ENCODE measurements around the gene FBXL14. TPM values are rescaled to one million over a fixed set of nuclear protein-coding genes. Genes with fewer than 3 reads are reported as not detected.
A peak's percentile ranks its signal among the peaks of the same experiment; 100 is the strongest.

Gene FBXL14
- total and polyA plus RNA-seq, 10 donors = 1.9 to 21.4 (median 18.7) TPM

DNA sequence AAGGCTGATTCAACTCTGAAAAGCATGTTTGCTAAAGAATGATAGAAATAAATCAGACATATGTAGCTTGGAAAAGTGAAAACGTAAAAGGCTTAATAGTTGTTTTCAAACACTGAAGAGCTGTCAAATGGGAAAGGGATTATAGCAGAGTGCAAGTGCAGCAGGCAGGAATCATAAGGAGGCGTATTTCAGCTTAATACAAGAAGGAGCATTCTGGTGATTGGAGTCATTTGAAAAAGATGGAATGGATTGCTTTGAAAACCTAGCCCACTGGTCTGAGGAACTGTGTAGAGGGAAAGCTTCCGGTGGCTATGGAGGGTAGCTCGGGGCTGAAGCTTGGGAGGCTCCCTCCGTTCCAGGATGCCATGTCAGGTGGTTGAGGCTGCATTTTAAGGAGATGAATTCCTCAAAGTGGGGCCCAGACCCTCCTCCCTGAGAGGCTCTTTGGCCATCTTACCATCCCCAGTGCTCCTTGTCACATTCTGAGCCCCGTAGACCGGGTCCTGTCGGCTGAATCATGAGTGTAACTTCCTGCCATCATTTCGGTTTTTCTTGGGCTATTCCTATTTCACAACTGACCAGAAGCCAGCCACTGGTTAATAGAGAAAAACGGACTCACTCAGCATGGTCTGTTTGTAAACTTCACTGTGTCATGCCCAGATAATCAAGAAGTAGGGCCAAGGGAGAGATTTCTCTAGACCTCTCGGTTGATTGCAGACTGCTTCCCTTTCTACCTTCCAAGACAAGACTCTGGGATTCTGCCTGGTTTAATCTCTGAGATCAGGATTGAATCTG lies 41.1 kb upstream of the FBXL14 start:
- H3K27ac ChIP-seq = peak overlapping the region in 3 of 8 donors; percentile 25 to 36 (median 28)
- WGBS, 5 donors = 47 to 81% (median 63%) methylated on average over 11 of the region's 11 CpGs
- peaks cover 0 to 5% (median 0%) of the 10 kb centered on the region in 6 donors for H3K36me3 ChIP-seq
- no peak overlapping the region for H3K4me3 ChIP-seq
- peaks cover 2 to 45% (median 20%) of the 10 kb centered on the region in 6 donors for H3K4me1 ChIP-seq
- intact Hi-C loops (cut with DNase I; ENCODE audit: low total_unique reads) = no loop called here
- no peak for DNase-seq
- no peaks in the 10 kb centered on the region for H3K9me3 ChIP-seq
- H3K27me3 ChIP-seq (replicated peaks in 1 of 7) = peaks cover 0 to 32% (median 16%) of the 10 kb centered on the region in 7 donors
- TF ChIP-seq, protein P1, sequence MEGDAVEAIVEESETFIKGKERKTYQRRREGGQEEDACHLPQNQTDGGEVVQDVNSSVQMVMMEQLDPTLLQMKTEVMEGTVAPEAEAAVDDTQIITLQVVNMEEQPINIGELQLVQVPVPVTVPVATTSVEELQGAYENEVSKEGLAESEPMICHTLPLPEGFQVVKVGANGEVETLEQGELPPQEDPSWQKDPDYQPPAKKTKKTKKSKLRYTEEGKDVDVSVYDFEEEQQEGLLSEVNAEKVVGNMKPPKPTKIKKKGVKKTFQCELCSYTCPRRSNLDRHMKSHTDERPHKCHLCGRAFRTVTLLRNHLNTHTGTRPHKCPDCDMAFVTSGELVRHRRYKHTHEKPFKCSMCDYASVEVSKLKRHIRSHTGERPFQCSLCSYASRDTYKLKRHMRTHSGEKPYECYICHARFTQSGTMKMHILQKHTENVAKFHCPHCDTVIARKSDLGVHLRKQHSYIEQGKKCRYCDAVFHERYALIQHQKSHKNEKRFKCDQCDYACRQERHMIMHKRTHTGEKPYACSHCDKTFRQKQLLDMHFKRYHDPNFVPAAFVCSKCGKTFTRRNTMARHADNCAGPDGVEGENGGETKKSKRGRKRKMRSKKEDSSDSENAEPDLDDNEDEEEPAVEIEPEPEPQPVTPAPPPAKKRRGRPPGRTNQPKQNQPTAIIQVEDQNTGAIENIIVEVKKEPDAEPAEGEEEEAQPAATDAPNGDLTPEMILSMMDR (IDR thresholded peaks at IDR 0.05 in 8 of 11, conservative IDR thresholded peaks at IDR 0.05 in 3 of 11) = no peak
- TF ChIP-seq POLR2A (IDR thresholded peaks at IDR 0.05) (no peak), POLR2AphosphoS5 (IDR thresholded peaks at IDR 0.05) (no peak)

DNA sequence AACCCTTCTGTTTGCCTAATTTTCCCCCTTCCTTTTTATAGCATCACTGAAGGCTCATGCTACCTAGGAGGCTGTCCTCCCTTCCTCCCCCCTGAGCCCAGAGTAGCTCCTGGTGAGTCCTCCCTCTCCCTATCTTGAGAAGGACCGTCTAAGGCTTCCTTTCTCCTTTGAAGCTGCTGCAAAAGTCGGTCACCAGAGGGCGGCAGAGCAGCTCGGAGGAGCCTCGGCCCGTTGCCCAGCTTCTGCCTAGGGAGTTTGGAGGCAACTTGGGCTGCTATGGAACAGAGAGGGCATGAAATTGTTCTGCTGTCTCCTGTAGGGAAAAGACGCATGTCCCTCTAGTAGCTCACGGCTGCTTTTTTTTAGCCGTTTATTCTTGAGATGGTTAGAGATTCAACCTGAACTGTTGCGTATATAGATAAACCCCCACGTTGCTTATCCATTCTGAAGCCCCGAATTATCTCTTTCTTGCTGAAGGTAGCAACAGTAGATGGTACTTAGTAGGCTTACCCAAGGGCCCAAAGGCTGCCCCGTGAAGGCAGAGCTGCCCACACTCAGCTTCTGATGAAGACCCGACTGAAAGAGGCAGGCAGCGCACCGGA lies 40.3 kb upstream of the FBXL14 start:
- 41 to 54% (median 43%) methylated on average over 14 to 16 of the region's 16 CpGs for WGBS, 5 donors
- H3K27me3 ChIP-seq (replicated peaks in 1 of 7) = peaks cover 0 to 40% (median 24%) of the 10 kb centered on the region in 7 donors
- TF ChIP-seq, protein P1 (IDR thresholded peaks at IDR 0.05 in 8 of 11, conservative IDR thresholded peaks at IDR 0.05 in 3 of 11) = peak; percentile 20 to 84 (median 69)
- TF ChIP-seq POLR2AphosphoS5 (IDR thresholded peaks at IDR 0.05) = peak in 1 of 3 donors; percentile 27
- TF ChIP-seq POLR2A (IDR thresholded peaks at IDR 0.05) = no peak
- intact Hi-C loops (cut with DNase I; ENCODE audit: low total_unique reads) = no loop called here
- H3K9me3 ChIP-seq = no peaks in the 10 kb centered on the region
- no peak overlapping the region for H3K27ac ChIP-seq
- peaks cover 7 to 53% (median 28%) of the 10 kb centered on the region in 6 donors for H3K4me1 ChIP-seq
- no peak overlapping the region for H3K4me3 ChIP-seq
- peak; percentile 91 for DNase-seq
- peaks cover 0 to 3% (median 0%) of the 10 kb centered on the region in 6 donors for H3K36me3 ChIP-seq

DNA sequence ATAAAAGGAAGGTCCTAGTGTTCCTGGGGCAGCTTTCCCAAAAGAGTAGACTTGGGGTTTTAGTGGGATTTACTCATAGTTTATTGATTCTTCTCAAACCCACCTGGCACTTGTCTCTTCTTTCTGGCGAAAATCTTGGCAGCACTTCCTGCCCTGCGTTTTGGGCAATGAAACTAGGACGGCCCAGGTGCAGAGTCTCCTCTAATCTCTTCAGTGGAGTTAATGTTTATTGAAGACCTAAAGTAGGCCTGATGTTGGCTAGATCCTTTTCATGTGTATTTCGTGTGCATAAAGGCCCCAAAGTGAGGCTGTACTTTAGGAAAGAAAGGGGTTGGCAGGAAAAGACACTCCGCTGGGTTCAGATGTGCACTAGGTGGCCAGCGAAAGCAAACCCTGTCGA lies 39.8 kb upstream of the FBXL14 start:
- peaks cover 0 to 46% (median 24%) of the 10 kb centered on the region in 7 donors for H3K27me3 ChIP-seq (replicated peaks in 1 of 7)
- intact Hi-C loops (cut with DNase I; ENCODE audit: low total_unique reads) = no loop called here
- no peaks in the 10 kb centered on the region for H3K36me3 ChIP-seq
- peaks cover 11 to 58% (median 33%) of the 10 kb centered on the region in 6 donors for H3K4me1 ChIP-seq
- DNase-seq = no peak
- no peak overlapping the region for H3K4me3 ChIP-seq
- whole genome bisulfite sequencing, 5 donors = 57 to 67% (median 60%) methylated on average over 7 of the region's 7 CpGs
- no peak overlapping the region for H3K27ac ChIP-seq
- H3K9me3 ChIP-seq = no peaks in the 10 kb centered on the region
- TF ChIP-seq, protein P1 (IDR thresholded peaks at IDR 0.05 in 8 of 11, conservative IDR thresholded peaks at IDR 0.05 in 3 of 11) = no peak
- TF ChIP-seq POLR2AphosphoS5 (IDR thresholded peaks at IDR 0.05) = no peak
- TF ChIP-seq POLR2A (IDR thresholded peaks at IDR 0.05) = no peak

DNA sequence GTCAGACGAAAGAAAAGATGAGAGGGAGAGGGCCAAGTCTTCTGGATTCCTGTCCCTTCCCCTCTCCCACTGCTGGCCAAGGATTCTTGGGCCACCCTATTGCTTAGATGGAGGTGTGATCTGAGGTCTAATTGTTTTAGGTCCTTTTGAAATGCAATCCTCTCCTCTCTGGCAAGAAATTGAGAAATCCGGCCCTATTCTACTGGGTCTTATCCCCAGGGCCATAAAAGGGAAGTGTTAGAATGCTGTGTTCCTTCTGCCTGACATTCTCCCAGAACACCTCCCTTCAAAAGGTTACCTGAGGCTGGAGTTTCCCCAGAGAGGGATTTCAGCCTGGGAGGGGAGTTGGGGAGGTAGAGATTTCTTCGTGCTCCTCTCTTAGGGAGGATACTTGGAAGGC lies 39.1 kb upstream of the FBXL14 start:
- intact Hi-C loops (cut with DNase I; ENCODE audit: low total_unique reads) = no loop called here
- WGBS, 5 donors = 60 to 91% (median 74%) methylated on average over 3 of the region's 3 CpGs
- no peak for DNase-seq
- Histone ChIP-seq H3K27me3 (replicated peaks in 1 of 7) (peaks cover 0 to 53% (median 26%) of the 10 kb centered on the region in 7 donors), H3K36me3 (no peaks in the 10 kb centered on the region), H3K4me3 (no peak overlapping the region), H3K4me1 (peaks cover 11 to 65% (median 37%) of the 10 kb centered on the region in 6 donors), H3K27ac (no peak overlapping the region), H3K9me3 (no peaks in the 10 kb centered on the region)
- TF ChIP-seq, protein P1 (IDR thresholded peaks at IDR 0.05 in 8 of 11, conservative IDR thresholded peaks at IDR 0.05 in 3 of 11) = no peak
- no peak for TF ChIP-seq POLR2AphosphoS5 (IDR thresholded peaks at IDR 0.05)
- no peak for TF ChIP-seq POLR2A (IDR thresholded peaks at IDR 0.05)
